ENCODE results near the gene TBC1D22A.

Gene TBC1D22A

DNA sequence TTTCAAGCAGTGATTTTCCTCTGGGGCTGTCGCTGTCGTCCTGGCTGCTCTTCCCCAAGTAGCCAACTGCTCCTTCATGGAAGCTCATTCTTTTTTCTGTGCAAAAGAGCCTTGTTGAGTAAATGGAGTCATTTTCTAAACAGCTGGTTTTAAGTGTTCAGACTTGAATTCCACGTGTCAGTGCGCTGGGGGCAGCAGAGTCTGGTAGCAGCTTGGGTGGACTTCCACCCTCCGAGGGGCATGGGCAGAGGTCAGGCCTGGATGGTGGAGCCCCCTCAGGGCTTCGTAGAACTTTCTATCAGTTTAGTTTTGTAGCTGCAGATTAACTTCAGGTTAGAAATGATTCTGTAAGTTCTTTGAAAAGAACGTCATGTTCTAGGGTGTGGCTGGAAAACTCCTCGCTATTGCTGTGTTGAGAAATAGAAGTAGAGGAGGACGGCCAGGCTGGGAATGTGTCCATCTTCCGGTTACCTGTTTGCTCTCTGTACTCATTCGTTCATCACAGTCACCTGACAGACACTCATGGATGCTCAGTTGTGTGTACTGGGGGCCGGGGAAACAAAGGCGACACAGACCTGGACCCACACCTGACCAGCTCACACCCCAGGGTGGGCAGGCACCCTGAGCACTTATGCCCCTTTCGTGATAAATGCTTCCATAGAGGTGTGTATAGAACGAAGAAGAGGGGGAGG, 270.7 kb downstream of the TBC1D22A start:
- no peak for DNase-seq
- no peak for ATAC-seq

DNA sequence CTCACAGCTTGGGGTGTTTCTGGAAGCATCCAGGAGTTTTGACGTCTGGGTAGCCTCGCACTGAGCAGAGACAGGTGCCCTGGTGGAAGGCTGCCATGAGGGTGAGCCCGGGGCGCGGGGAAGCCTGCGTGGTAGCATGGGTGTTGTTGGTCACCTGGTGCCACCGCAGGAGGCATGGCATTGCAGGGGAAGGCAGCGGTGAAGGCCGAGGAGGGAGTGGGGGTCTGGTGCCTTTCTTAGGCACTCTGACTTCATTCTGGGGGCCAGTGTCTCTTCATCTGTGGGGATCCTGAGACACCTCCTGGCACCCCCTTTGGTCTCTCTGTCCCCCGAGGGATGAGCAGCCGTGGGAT, 271.2 kb downstream of the TBC1D22A start:
- ATAC-seq: no peak
- DNase-seq: no peak

DNA sequence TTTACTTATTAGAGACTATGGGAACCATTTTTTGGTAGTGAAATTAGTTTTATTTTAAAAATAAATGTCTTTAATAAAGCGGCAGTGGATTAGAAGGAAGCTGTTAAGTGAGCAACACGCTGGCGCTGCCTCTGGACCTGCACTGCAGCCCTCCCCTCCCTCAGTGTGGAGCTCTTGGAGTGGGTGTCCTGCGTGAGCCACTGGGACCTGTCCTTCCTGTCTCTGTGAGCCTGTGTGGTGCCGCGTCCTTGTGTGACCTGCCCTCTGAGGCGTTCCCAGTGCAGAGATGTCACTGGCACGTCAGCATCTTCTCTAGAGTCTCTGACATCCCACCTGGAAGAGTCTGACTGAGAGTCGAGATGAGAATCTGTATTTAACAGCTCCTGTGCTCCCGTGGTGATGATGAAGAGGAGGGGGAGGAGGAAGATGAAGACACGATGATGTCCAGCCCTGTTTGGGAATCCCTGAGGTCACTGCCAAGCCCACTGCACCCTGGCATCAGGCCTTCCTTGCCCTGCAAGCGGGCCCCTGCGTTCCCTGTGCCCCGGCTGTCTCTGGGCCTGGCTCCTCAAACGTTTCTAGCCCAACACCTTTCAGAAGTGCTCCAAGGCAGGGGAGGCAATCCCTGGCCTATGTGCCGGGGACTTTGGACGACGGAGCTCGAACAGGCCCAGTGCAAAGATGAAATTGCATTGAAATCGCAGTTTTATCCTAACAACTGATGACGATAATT, 271.8 kb downstream of the TBC1D22A start:
- no peak for DNase-seq
- ATAC-seq: no peak

DNA sequence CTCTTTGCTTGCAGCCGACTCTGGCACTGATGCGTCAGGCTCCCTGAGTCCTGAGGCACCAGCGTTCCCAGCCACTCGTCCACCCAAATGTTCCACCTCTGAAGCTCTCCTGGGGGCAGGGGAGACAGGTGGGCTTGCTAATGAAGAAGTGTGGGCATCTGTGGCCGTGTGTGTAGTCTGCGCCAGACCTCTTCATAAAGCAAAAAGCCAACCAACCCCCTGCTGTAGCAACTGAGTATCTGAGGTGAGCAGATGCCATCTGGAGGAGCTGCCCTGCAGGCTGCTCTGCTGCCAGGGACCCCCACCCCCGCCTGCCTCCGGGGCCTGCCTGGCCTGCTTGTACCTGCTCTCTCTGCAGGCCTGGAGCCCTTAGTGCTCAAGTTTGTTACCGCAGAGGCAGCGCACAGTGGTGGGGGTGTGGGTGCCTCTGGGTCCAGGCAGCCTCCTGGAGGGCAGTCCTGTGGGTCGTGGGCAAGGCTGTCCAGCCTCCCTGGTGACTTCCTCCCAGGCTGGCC, 272.5 kb downstream of the TBC1D22A start:
- no peak for ATAC-seq
- no peak for DNase-seq

- DNase-seq: no peak
Observed at GRCh38 chr22:47035425-47035881, 273.0 kb downstream of the TBC1D22A start.

GRCh38 chr22:47036352-47036751, 273.9 kb downstream of the TBC1D22A start:
- DNase-seq: no peak
- no peak for ATAC-seq

More at GRCh38 chr22:47035425-47035881, 273.0 kb downstream of the TBC1D22A start:
- ATAC-seq: no peak

- DNase-seq (no peak), ATAC-seq (no peak)
Observed at GRCh38 chr22:47036936-47037485, 274.6 kb downstream of the TBC1D22A start.

GRCh38 chr22:47038206-47038835, 275.9 kb downstream of the TBC1D22A start:
- DNase-seq: no peak
- ATAC-seq: no peak

DNA sequence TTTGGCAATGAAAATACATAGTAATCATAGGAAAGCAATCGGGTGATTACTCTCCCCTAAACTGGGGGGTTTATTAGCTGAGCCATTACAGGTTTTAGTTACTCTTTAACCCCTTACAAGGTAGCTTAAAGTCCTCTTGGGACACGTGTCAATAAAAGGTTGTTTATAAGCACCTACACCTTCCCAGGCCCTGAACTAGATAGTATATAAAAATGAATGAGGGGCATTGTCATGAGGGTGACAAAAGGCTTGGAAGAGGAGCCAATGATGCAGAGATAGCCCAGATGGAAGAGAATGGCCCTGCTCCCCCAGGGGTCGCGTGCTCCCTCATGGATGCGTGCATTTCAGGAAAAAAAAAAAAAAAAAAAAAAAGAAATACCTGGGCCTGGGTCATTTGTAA, 276.9 kb downstream of the TBC1D22A start:
- DNase-seq: no peak
- no peak for ATAC-seq

- DNase-seq (no peak), ATAC-seq (no peak)
Observed at GRCh38 chr22:47040486-47041270, 278.2 kb downstream of the TBC1D22A start.

- no peak for ATAC-seq
- no peak for DNase-seq
Observed at GRCh38 chr22:47041271-47042115, 279.0 kb downstream of the TBC1D22A start.

GRCh38 chr22:47042116-47042825, 279.8 kb downstream of the TBC1D22A start:
- ATAC-seq: no peak
- DNase-seq: no peak

- no peak for ATAC-seq
- no peak for DNase-seq
Observed at GRCh38 chr22:47042861-47043496, 280.5 kb downstream of the TBC1D22A start.

DNA sequence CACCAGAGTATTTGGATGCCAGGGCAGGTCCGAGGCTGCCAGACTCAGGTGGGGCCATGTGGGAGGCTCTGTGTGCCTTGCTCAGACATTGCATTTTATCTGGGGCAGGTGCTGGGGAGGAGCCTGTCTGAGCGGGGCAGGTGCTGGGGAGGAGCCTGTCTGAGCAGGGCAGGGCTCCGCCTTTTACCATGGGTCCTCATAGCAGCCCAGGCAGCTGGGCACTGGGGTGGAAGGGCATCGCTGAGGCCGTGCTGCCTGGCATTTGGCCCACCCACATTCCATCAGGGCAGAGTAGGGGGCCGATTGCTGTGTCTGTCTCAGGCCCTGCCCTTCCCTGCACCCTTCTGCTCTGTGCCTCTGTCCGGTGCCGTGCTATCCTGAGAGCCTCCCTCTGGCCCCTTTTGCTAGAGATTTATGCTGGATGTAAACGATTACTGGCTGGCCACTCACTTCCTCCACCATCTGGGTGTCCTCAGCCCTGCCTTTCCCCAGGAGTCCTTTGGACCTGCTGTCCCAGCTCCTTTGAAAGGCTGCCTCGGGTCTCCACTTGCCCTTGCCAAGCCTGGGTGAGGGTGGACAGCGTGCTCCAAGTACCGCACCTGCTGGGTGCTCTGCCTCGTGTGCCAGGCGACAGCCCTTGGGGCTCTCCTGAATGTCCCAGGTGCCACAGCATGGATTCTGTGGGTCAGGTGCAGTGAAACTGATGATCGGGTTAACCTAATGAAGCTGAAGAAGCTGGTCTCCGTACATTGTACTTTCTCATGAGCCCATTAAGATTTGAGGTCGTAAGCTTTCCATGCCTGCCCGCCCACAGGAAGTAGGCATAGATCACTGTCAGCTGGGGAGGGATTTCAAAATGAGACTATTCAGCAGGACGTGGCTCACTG, 281.6 kb downstream of the TBC1D22A start:
- no peak for DNase-seq
- peak; percentile 15 for ATAC-seq

DNA sequence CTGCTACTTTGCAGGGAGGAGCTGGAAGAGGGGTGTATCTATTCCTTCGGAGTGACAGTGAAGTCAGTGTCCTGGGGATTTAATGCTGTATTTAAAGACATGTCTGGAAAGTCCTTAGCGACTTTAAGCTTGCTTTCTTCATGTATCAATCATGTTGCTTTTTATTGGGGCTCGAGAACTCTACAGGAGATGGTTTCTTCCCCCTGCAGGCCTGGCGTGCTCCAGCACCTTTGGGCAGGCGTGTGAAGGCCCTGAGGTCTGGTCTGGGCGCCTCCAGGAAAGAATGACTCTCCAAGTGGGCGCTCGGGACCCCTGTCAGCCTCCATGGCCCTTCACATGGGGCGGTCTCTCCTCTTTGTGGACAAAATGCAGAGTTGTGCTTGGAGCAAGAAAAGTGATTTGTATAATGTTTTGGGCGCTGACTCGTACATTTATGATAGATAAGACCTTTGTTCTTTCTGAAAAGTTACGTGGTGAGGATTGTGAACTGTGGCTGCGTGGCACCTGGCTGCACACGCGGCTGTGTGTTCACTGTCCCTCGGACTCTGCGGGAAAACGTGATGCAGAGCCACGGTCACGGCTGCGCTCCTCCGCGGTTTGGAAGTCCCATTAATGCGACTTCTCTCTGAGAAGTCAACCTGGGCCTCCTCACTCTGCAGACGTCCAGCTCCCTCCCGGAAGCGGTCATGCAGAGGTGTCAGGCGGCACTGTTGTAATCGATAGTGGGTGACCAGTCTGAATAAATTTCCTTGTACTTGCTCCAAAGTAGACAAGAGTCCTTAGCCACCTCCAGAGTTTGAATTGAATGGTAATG, 282.5 kb downstream of the TBC1D22A start:
- ATAC-seq (no peak), DNase-seq (no peak)

DNA sequence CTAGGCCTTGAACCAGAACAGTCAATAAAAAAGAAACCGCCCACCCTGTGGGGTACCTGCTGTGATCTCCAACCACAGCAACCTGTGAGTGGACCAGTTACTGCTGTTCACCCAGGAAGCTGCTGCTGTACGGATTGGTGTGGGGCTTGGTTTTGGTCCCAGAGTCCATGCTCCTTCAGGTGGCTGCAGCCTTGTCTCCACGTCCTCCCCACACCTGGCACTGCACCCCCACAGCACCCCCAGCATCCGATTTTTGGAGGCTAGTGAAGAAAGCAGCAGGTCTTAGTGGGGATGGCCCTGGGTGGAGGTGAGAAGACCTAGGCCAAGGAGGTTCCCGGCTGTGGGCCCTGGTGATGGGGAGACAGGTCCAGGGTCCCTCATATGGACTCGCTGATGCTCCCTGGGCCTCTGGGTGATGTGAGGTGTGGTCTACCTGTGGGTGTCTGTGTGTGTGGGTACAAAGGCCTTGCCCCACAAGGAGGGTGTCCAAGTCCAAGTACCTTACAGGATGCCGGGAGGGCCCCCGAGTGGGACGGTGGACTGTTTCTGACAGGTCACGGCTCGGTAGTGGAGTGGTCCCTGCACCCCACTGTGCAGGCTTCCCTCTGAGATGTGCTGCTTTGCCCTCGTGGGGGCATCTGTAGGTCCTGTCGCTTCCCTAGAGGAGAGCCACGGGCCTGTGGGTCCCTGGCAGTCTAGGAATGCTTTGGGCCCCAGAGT, 283.4 kb downstream of the TBC1D22A start:
- DNase-seq: no peak
- ATAC-seq: no peak

DNA sequence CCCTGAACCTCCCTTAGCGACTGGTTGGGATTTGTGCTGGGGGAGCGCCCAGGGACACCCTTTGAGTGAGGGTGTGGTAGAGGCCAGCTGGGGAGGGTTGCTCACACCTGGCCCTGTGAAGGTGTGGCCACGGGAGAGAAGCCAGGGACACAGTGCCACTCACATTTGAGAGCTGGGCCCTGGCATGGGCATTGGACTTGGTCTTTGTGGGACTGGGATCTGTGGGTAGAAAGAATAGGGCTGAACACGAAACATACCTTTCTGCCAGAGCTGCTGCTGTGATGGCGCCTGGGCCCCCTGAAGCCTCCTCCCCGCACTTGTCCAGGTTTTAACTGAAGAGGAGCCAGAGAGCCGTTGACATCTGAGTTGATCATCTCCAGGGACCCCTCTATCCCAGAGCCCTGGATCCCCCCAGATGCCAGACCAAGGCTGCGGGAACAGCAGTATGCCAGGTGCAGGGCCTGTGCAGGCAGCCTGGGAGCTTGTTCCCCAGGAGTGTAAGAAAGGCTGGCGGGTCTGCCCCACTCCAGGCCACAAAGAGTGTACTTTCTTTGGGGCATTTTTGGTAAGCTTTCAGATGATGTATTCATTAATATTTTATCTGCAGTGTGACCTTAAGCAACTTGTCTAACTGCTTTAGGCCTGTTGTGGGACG, 284.1 kb downstream of the TBC1D22A start:
- DNase-seq (no peak), ATAC-seq (peak; percentile 12)
